ENCODE results near the gene CYTH1. TPM values are rescaled to one million over a fixed set of nuclear protein-coding genes. Genes with fewer than 3 reads are reported as not detected.
A peak's percentile ranks its signal among the peaks of the same experiment; 100 is the strongest.

The CYTH1 gene
- total RNA-seq, 1 experiment from 2014 or later, result 69.2 TPM

GRCh38 chr17:78815696-78816095 lies 33.6 kb upstream of the CYTH1 start:
- DNase-seq (ENCODE audit: low read depth, low spot score), result no peak
- in situ Hi-C loops (cut with HindIII; ENCODE audit: low pct_unique_long_range_greater_than_20kb, low sequenced_read_pairs), result no loop called here

GRCh38 chr17:78812855-78813254 lies 30.8 kb upstream of the CYTH1 start:
- in situ Hi-C loops (cut with HindIII; ENCODE audit: low pct_unique_long_range_greater_than_20kb, low sequenced_read_pairs), result no loop called here
- no peak for DNase-seq (ENCODE audit: low read depth, low spot score)

- no peak for DNase-seq (ENCODE audit: low read depth, low spot score)
- in situ Hi-C loops (cut with HindIII; ENCODE audit: low pct_unique_long_range_greater_than_20kb, low sequenced_read_pairs), result no loop called here
Measured at GRCh38 chr17:78808163-78808562, 26.1 kb upstream of the CYTH1 start.

GRCh38 chr17:78806451-78806850 lies 24.4 kb upstream of the CYTH1 start:
- no peak for DNase-seq (ENCODE audit: low read depth, low spot score)
- in situ Hi-C loops (cut with HindIII; ENCODE audit: low pct_unique_long_range_greater_than_20kb, low sequenced_read_pairs), result no loop called here

GRCh38 chr17:78805301-78805700 lies 23.2 kb upstream of the CYTH1 start:
- in situ Hi-C loops (cut with HindIII; ENCODE audit: low pct_unique_long_range_greater_than_20kb, low sequenced_read_pairs), result no loop called here

GRCh38 chr17:78804777-78805176 lies 22.7 kb upstream of the CYTH1 start:
- in situ Hi-C loops (cut with HindIII; ENCODE audit: low pct_unique_long_range_greater_than_20kb, low sequenced_read_pairs), result no loop called here
- no peak for DNase-seq (ENCODE audit: low read depth, low spot score)

More at GRCh38 chr17:78805301-78805700, 23.2 kb upstream of the CYTH1 start:
- no peak for DNase-seq (ENCODE audit: low read depth, low spot score)

GRCh38 chr17:78803186-78803845 lies 21.2 kb upstream of the CYTH1 start:
- in situ Hi-C loops (cut with HindIII; ENCODE audit: low pct_unique_long_range_greater_than_20kb, low sequenced_read_pairs), result no loop called here
- no peak for DNase-seq (ENCODE audit: low read depth, low spot score)

- DNase-seq (ENCODE audit: low read depth, low spot score), result no peak
- in situ Hi-C loops (cut with HindIII; ENCODE audit: low pct_unique_long_range_greater_than_20kb, low sequenced_read_pairs), result no loop called here
Measured at GRCh38 chr17:78802459-78802858, 20.4 kb upstream of the CYTH1 start.

GRCh38 chr17:78802008-78802407 lies 19.9 kb upstream of the CYTH1 start:
- in situ Hi-C loops (cut with HindIII; ENCODE audit: low pct_unique_long_range_greater_than_20kb, low sequenced_read_pairs), result no loop called here
- DNase-seq (ENCODE audit: low read depth, low spot score), result no peak

GRCh38 chr17:78800132-78800931 lies 18.3 kb upstream of the CYTH1 start:
- in situ Hi-C loops (cut with HindIII; ENCODE audit: low pct_unique_long_range_greater_than_20kb, low sequenced_read_pairs), result no loop called here
- DNase-seq (ENCODE audit: low read depth, low spot score), result no peak

- in situ Hi-C loops (cut with HindIII; ENCODE audit: low pct_unique_long_range_greater_than_20kb, low sequenced_read_pairs), result no loop called here
- DNase-seq (ENCODE audit: low read depth, low spot score), result peak; percentile 72
Measured at GRCh38 chr17:78798695-78799559, 16.9 kb upstream of the CYTH1 start.

- DNase-seq (ENCODE audit: low read depth, low spot score), result no peak
- in situ Hi-C loops (cut with HindIII; ENCODE audit: low pct_unique_long_range_greater_than_20kb, low sequenced_read_pairs), result no loop called here
Measured at GRCh38 chr17:78797691-78798585, 15.9 kb upstream of the CYTH1 start.

- DNase-seq (ENCODE audit: low read depth, low spot score), result no peak
- in situ Hi-C loops (cut with HindIII; ENCODE audit: low pct_unique_long_range_greater_than_20kb, low sequenced_read_pairs), result no loop called here
Measured at GRCh38 chr17:78797213-78797612, 15.1 kb upstream of the CYTH1 start.

GRCh38 chr17:78796517-78796900 lies 14.4 kb upstream of the CYTH1 start:
- in situ Hi-C loops (cut with HindIII; ENCODE audit: low pct_unique_long_range_greater_than_20kb, low sequenced_read_pairs), result no loop called here
- no peak for DNase-seq (ENCODE audit: low read depth, low spot score)

- in situ Hi-C loops (cut with HindIII; ENCODE audit: low pct_unique_long_range_greater_than_20kb, low sequenced_read_pairs), result no loop called here
- no peak for DNase-seq (ENCODE audit: low read depth, low spot score)
Measured at GRCh38 chr17:78795861-78796516, 13.9 kb upstream of the CYTH1 start.

- in situ Hi-C loops (cut with HindIII; ENCODE audit: low pct_unique_long_range_greater_than_20kb, low sequenced_read_pairs), result no loop called here
Measured at GRCh38 chr17:78794864-78795640, 13.0 kb upstream of the CYTH1 start.

More at GRCh38 chr17:78794864-78795640, 13.0 kb upstream of the CYTH1 start:
- no peak for DNase-seq (ENCODE audit: low read depth, low spot score)

Data from SK-MEL-5 (cell line).